HG02885 (cell line): ENCODE data around the gene RGS8.

ENCODE experiments used
- ATAC-seq: cut with Tn5 transposase; IDR thresholded peaks from one replicate; pipeline ENCODE4 v1.9.1; 2021; ENCODE audit warnings: mild to moderate bottlenecking; ENCODE audit not compliant: unreplicated experiment, poor library complexity

RGS8 gene

DNA sequence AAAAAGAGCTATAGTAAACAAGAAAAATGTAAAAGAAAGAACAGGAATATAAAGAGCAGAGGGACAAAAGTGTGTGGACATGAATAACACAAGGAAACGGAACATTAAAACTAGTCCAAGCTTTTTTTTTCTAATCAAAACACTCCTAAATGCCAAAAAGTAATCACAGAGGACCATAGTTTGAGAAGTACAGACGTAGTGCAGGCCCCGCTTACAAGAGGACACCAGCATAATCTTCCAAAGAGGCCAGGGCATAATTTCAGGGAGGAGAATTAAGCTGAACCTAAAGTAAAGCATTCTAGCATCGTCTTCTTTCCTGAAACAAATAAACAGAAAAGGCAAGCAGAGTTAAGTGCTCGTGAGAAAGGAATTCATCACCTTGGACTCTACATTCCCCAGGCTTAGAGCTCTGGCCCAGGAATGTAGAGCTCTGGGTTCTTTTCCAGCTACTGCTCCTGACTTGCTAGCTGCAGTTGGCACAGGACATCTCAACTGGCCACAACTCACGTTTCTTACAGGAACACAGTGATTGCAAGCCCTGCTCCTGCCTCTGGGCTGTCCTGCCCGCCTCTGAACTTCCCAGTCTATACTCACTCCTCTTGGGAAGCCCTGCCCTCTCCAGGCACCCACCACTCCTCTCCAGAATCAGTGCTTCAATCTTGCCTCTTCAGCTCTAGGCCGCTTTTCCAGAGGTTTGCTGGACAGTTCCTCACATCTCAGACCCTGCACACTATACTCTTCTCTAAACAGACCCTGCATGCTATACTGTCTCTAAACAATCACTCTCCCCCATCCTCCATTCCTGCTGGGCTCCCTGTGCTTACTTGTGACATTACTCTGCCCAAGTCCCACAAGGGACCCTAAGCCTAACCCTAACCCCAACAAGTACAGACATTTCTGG is 9.8 kb downstream of the RGS8 start:
- ATAC-seq: no peak

DNA sequence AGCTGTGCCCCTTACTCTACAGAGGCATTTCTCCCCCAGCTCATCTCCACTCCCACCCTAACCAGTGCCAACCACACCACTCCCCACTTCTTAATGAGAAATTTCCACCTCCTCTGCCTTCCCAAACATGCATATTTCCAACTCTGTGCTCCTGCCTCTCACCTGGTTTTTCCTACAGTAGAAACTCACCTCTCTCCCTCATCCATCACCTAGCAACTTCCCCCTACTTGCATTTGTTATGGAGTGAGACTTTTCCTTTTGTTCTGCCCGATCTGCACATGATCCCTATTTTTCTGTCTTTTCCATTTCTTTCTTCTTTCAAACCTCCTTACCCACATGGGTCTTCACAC is 11.9 kb downstream of the RGS8 start:
- no peak for ATAC-seq

- ATAC-seq: no peak
Observed at GRCh38 chr1:182671750-182672486, 12.5 kb downstream of the RGS8 start.

- no peak for ATAC-seq
Observed at GRCh38 chr1:182670032-182670749, 14.2 kb downstream of the RGS8 start.

DNA sequence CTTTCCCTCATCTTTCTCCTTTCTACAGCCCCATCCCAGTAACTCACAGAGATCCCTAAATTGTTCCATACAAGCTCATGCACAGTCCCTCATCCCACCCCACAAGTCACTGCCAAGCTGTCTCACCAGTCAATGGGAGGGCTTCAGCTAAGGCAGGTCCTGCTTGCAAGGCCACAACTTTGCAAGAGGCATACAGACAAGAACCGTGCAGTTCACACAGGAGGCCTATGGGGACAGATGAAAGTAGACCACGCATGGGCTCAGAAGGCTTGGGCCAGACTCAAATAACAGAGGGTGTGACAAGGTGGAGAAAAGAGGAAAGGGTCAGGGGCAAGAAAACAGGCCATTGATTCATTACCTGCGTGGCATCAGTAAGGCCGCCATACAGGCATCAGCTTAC is 15.1 kb downstream of the RGS8 start:
- ATAC-seq: no peak

GRCh38 chr1:182668521-182669054 is 15.8 kb downstream of the RGS8 start:
- no peak for ATAC-seq

GRCh38 chr1:182667848-182668505 is 16.4 kb downstream of the RGS8 start:
- no peak for ATAC-seq

DNA sequence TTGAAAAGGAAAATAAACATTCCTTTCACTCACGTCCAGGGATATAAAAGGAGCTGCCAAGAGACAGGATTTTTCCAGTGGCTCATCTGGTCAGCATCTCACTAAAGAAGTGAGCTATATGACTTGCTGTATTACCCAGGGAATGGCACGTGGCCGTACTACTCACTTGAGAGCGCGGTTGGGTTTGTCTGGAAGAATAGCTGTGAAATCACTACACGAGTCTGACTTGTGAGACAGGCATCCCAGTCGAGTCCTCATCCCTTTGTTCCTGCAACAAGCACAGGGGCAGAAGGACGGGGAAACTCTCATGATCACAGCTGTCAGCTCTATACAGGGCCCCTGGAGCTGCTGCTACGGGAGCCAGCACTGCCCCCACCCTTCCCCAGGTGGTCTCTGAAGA is 17.7 kb downstream of the RGS8 start:
- ATAC-seq: no peak

- no peak for ATAC-seq
Observed at GRCh38 chr1:182664296-182664695, 20.1 kb downstream of the RGS8 start.

DNA sequence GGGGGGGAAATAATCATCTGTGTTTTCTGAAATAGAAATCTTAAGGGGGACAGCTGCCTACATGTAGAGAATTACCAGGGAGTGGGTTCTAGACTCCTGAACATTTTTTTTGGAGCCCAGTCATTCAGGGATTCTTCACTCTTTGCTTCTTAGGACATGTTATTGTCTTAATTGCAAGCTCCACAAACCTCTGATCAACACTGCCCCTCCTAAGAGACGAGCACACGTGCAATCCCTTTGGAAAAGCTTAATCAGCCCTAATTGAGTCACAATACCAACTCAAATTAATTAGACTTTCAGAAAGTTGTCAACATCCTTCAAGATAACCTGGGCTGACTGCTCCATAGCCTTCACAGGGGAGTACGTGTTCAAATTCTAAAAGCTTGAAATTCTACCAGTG is 21.4 kb downstream of the RGS8 start:
- no peak for ATAC-seq

GRCh38 chr1:182662121-182662890 is 22.1 kb downstream of the RGS8 start:
- no peak for ATAC-seq

GRCh38 chr1:182658055-182658454 is 26.3 kb downstream of the RGS8 start:
- no peak for ATAC-seq

GRCh38 chr1:182656842-182657397 is 27.5 kb downstream of the RGS8 start:
- ATAC-seq: no peak

- no peak for ATAC-seq
Observed at GRCh38 chr1:182653986-182654385, 30.4 kb downstream of the RGS8 start.

DNA sequence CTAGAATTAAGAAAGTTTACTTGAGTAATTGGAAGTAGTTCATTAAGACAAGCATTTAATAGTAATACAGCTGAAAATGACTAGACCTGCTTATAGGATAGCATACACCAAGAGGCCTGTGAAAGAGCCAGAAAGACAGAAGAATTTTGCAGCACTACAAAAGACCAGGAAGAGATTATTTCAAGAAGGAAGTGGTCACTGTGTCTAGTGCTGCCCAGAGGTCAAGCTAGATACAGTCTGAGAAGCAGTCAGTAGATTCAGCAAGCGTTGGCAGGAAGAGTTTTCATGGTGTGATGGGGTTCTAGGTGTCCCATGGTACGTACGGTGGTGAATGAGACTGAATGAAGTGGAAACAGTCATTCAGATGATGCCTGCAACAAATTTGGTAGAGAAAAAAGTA is 31.5 kb downstream of the RGS8 start:
- no peak for ATAC-seq

DNA sequence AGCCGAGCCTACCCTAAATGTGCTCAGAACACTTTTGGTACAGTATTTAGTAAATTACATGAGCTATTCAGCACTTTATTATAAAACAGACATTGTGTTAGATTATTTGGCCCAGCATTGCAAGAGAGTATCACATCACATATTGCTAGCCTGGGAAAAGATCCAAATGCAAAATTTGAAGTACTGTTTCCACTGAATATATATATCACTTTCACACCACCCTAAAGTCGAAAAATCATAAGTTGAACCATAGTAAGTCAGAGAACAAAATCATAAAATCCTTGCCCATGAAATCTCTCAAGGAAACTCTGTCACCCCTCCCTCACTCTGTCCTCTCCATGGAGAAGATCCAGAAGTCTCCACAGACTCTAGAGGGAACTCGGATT is 33.1 kb downstream of the RGS8 start:
- no peak for ATAC-seq

DNA sequence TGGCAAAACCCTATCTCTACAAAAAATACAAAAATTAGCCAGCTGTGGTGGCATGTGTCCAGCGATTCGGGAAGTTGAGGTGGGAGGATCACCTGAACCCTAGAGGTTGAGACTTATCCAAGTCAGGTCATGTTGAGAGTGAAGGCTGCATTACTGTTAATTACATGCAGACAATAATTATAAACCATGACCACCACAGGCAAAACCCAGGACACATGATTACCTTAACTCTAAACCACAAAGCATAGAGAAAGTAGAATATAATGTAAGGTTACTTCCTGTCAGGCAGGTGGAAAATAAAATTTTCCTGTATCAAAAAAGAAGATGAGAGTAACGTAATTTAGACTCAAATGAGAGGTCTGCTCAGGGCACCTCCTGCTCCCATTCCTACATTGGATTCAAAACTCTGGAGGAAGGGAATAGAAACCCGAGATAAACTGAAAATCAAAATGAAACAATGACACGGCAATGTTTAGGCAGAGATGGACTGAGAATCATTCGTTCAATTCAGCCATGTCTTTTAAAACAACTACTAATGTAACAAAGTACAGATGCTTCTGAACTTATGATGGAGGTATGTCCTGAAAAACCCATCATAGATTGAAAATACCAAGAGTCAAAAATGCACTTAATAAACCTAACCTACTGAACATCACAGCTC is 33.6 kb downstream of the RGS8 start:
- ATAC-seq: no peak

- ATAC-seq: peak; percentile 50
Observed at GRCh38 chr1:182649041-182649440, 35.3 kb downstream of the RGS8 start.

GRCh38 chr1:182646739-182647138 is 37.6 kb downstream of the RGS8 start:
- ATAC-seq: no peak
